HG03060 (cell line): ENCODE data around the gene GLYAT.
"Not testable (repeated sequence)": the region's sequence is repeated elsewhere in the genome, so short reads cannot be mapped to it uniquely, and the experiment has no call there.

Experiments
- ATAC-seq: cut with Tn5 transposase; IDR thresholded peaks from one replicate; pipeline ENCODE4 v1.9.1; 2021; ENCODE audit warnings: low read depth, moderate number of reproducible peaks; ENCODE audit not compliant: unreplicated experiment

GLYAT gene

DNA sequence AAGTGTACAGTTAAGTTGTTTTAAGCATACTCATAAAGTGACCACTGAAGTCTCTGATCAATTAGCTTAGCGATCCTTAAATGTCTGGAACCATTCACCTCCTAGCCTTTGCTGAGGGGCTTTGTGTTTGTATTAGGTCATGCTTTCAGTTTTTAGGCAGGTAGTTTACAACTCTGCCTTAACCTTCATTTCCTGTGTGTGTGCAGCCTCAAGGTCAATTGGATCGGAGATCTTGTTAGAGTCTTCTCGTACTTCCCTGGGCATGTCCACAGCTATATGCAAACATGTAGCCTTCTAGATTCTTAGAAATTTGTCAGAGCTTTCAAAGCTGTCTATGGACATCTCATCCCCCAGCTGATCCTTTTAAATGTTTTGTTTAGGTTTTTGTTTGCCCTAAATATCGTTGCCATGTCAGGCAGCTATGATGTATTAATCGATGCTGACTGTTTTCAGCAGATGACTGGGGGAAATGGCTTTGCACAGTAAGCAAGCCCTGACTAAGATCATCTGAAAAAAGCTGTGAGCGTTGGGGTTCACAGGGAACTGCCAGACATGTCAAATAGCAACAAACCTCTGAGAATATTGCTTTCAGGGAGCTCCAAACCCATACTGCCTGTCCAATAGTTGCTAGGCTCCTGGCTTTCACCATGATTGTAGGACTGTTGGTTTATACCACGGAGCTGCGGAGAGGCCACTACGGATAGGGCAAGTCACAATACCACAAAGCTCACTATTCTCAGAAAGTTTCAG lies 45.6 kb downstream of the GLYAT start:
- no peak for ATAC-seq

DNA sequence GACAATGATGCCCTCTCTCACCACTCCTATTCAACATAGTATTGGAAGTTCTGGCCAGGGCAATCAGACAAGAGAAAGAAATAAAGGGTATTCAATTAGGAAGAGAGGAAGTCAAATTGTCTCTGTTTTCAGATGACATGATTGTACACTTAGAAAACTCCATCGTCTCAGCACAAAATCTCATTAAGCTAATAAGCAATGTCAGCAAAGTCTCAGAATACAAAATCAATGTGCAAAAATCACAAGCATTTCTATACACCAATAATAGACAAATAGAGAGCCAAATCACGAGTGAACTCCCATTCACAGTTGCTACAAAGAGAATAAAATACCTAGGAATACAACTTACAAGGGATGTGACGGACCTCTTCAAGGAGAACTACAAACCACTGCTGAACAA lies 49.1 kb downstream of the GLYAT start:
- not testable (repeated sequence) for ATAC-seq

DNA sequence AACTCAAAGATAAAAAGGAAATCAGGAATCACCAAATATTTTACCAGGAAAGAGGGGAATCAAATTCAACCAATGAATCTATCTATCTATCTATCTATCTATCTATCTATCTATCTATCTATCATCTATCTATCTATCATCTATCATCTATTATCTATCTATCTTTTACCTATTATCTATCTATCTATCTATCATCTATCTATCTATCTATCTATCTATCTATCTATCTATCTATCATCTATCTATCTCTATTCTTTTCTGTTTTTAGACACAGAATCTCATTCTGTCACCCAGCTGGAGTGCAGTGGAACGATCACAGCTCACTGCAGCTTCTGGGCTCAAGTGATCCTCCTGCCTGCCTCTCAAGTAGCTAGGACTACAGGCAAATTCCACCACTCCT lies 54.2 kb downstream of the GLYAT start:
- ATAC-seq = not testable (repeated sequence)

GRCh38 chr11:58676563-58677135 lies 55.1 kb downstream of the GLYAT start:
- ATAC-seq = no peak

DNA sequence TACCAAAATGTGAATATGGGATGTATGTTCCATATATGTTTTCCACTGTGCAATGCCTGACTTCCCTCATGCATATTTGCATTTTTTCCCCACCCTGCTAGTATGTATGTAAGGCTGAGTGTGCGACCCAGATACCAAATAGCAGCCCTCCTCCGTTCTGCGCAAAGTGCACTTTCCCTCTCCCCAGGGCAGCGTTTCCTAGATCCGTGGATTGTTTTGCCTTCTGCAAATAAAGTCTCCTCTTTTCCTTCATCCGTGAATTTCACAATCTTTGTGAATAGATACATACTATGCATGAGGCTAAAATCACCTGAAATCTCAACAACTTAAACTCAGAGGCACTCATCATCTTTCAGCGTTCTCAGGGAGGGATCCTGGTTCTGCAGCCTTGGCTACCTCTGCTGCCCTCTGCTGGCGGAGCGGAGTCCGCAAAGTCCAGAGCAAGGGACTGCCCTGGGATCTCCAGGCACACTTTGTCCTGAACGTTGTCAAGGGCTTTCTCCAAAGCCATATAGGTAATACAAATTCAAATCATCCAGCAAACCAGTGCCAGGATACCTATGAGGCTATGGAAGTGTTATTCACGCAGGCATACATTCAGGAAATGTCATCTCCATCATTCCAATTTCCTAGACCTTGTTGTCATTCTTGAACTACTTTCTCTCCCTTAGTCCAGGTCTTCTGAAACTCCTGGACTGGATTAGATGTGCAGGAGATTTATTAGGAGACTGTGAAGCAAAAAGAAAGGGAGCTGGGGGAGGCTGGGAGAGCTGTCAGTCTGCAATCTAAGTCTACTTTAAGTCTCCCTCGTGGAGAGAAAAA lies 56.2 kb downstream of the GLYAT start:
- ATAC-seq = peak; percentile 75

GRCh38 chr11:58674609-58675008 lies 57.1 kb downstream of the GLYAT start:
- ATAC-seq = no peak

GRCh38 chr11:58671983-58672633 lies 59.6 kb downstream of the GLYAT start:
- ATAC-seq = no peak

DNA sequence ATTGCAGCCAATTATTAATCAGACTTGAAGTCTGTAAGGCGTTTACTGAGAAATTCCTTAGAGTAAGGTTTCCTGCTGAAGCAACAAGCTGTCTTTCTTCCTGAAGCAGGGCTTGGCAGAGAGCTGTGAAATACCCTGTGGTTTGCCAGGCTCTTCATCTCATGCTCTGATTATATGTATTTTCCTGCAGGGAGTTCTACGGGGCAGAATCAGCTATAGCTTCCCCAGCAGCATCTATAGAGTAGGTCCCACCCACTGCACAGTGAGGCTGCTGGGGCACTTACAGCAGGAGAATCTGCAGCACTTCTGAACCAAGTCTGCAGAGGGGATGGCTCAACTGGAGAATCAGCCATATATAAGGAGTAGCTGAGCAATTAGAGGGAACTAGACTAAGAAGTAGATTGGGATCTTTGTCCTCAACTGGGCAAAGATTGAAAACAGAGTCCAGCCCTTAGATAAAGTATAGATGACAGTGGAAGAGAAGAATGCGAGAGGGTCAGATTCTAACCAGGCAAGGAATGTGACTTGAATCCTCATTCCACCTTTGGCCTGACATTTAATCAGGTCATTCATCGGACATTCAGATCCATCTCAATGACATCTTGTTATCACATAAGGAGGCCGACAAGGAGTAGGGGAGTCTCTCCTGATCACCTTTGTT lies 71.7 kb downstream of the GLYAT start:
- no peak for ATAC-seq

- ATAC-seq = no peak
Observed at GRCh38 chr11:58659404-58659803, 72.3 kb downstream of the GLYAT start.
